T-helper 2 cell treated with Interferon-gamma antibody and Interleukin-4, amounts not matched to agents 5 μg/mL and 100 μg/mL, for 36 hours (primary cell): ENCODE data around the gene OPN1SW.
A peak's percentile ranks its signal among the peaks of the same experiment; 100 is the strongest.

Experiments
- DNase-seq: peaks from one replicate; pipeline ENCODE4 v3.0.0; 2021; ENCODE audit warnings: low spot score
- H3K27ac Mint-ChIP-seq: one replicate; pipeline ENCODE4 v1.8.0; 2021; ENCODE audit warnings: mild to moderate bottlenecking, mixed read lengths
- H3K27me3 Mint-ChIP-seq: one replicate; pipeline ENCODE4 v1.8.0; 2021; ENCODE audit warnings: low read depth, mixed read lengths
- H3K36me3 Mint-ChIP-seq: one replicate; pipeline ENCODE4 v1.8.0; 2021; ENCODE audit warnings: low read depth, mixed read lengths
- H3K4me1 Mint-ChIP-seq: one replicate; pipeline ENCODE4 v1.8.0; 2021; ENCODE audit warnings: low read depth, mixed read lengths
- H3K4me3 Mint-ChIP-seq: one replicate; pipeline ENCODE4 v1.8.0; 2022; ENCODE audit warnings: mild to moderate bottlenecking, moderate library complexity, mixed read lengths
- H3K9me3 Mint-ChIP-seq: one replicate; pipeline ENCODE4 v1.8.0; 2021; ENCODE audit warnings: mixed read lengths

Gene OPN1SW

GRCh38 chr7:128788446-128789412, 13.1 kb upstream of the OPN1SW start:
- DNase-seq: no peak
- H3K27ac Mint-ChIP-seq: no peak overlapping the region
- H3K4me3 Mint-ChIP-seq: peak overlapping the region; percentile 2
- peaks cover 8% of the 10 kb centered on the region for H3K4me1 Mint-ChIP-seq
- H3K36me3 Mint-ChIP-seq: no peaks in the 10 kb centered on the region
- peaks cover 40% of the 10 kb centered on the region for H3K27me3 Mint-ChIP-seq
- H3K9me3 Mint-ChIP-seq: no peaks in the 10 kb centered on the region

- Mint-ChIP-seq H3K4me1 (peaks cover 6% of the 10 kb centered on the region), H3K4me3 (no peak overlapping the region), H3K36me3 (no peaks in the 10 kb centered on the region), H3K27me3 (peaks cover 50% of the 10 kb centered on the region), H3K27ac (no peak overlapping the region), H3K9me3 (no peaks in the 10 kb centered on the region)
- DNase-seq: no peak
Observed at GRCh38 chr7:128785738-128786137, 10.1 kb upstream of the OPN1SW start.

- DNase-seq: no peak
- H3K36me3 Mint-ChIP-seq: no peaks in the 10 kb centered on the region
- H3K4me3 Mint-ChIP-seq: no peak overlapping the region
- peaks cover under 1% of the 10 kb centered on the region for H3K9me3 Mint-ChIP-seq
- H3K27ac Mint-ChIP-seq: no peak overlapping the region
- H3K27me3 Mint-ChIP-seq: peaks cover 32% of the 10 kb centered on the region
- H3K4me1 Mint-ChIP-seq: peaks cover 3% of the 10 kb centered on the region
Observed at GRCh38 chr7:128783143-128783861, 7.7 kb upstream of the OPN1SW start.

- Mint-ChIP-seq H3K9me3 (peaks cover 14% of the 10 kb centered on the region), H3K4me3 (no peak overlapping the region), H3K36me3 (peaks cover 3% of the 10 kb centered on the region), H3K4me1 (peaks cover 2% of the 10 kb centered on the region), H3K27me3 (peaks cover 22% of the 10 kb centered on the region), H3K27ac (no peak overlapping the region)
- no peak for DNase-seq
Observed at GRCh38 chr7:128781851-128782250, 6.3 kb upstream of the OPN1SW start.

GRCh38 chr7:128781126-128781525, 5.5 kb upstream of the OPN1SW start:
- Mint-ChIP-seq H3K27ac (no peak overlapping the region), H3K4me1 (peaks cover 2% of the 10 kb centered on the region), H3K4me3 (no peak overlapping the region), H3K27me3 (peaks cover 20% of the 10 kb centered on the region), H3K36me3 (peaks cover 3% of the 10 kb centered on the region), H3K9me3 (peaks cover 14% of the 10 kb centered on the region)
- DNase-seq: no peak

GRCh38 chr7:128778946-128779345, 3.4 kb upstream of the OPN1SW start:
- Mint-ChIP-seq H3K4me3 (no peak overlapping the region), H3K9me3 (peaks cover 14% of the 10 kb centered on the region), H3K36me3 (peaks cover 10% of the 10 kb centered on the region), H3K4me1 (peaks cover 2% of the 10 kb centered on the region), H3K27me3 (peaks cover 11% of the 10 kb centered on the region), H3K27ac (no peak overlapping the region)
- DNase-seq: no peak

GRCh38 chr7:128777156-128778123, 1.8 kb upstream of the OPN1SW start:
- H3K27ac Mint-ChIP-seq: no peak overlapping the region
- no peak overlapping the region for H3K4me3 Mint-ChIP-seq
- H3K4me1 Mint-ChIP-seq: peaks cover 2% of the 10 kb centered on the region
- peaks cover 8% of the 10 kb centered on the region for H3K27me3 Mint-ChIP-seq
- H3K9me3 Mint-ChIP-seq: peaks cover 14% of the 10 kb centered on the region
- no peak for DNase-seq
- peaks cover 17% of the 10 kb centered on the region for H3K36me3 Mint-ChIP-seq

GRCh38 chr7:128774921-128775320, 673 bp downstream of the OPN1SW start:
- Mint-ChIP-seq H3K4me3 (no peak overlapping the region), H3K27ac (no peak overlapping the region), H3K27me3 (no peaks in the 10 kb centered on the region), H3K36me3 (peaks cover 28% of the 10 kb centered on the region), H3K9me3 (peaks cover 14% of the 10 kb centered on the region), H3K4me1 (peaks cover 2% of the 10 kb centered on the region)
- no peak for DNase-seq

- no peak overlapping the region for H3K4me3 Mint-ChIP-seq
- H3K9me3 Mint-ChIP-seq: peaks cover 14% of the 10 kb centered on the region
- peaks cover 34% of the 10 kb centered on the region for H3K36me3 Mint-ChIP-seq
- no peak for DNase-seq
- no peak overlapping the region for H3K27ac Mint-ChIP-seq
- H3K27me3 Mint-ChIP-seq: no peaks in the 10 kb centered on the region
- H3K4me1 Mint-ChIP-seq: peaks cover 2% of the 10 kb centered on the region
Observed at GRCh38 chr7:128774029-128774689, 1.4 kb downstream of the OPN1SW start.

GRCh38 chr7:128773604-128774003, 2.0 kb downstream of the OPN1SW start:
- DNase-seq: no peak
- H3K9me3 Mint-ChIP-seq: peaks cover 14% of the 10 kb centered on the region
- H3K4me3 Mint-ChIP-seq: no peak overlapping the region
- no peaks in the 10 kb centered on the region for H3K27me3 Mint-ChIP-seq
- peaks cover 2% of the 10 kb centered on the region for H3K4me1 Mint-ChIP-seq
- no peak overlapping the region for H3K27ac Mint-ChIP-seq
- H3K36me3 Mint-ChIP-seq: peaks cover 38% of the 10 kb centered on the region

GRCh38 chr7:128770233-128770632, 5.4 kb downstream of the OPN1SW start:
- no peak overlapping the region for H3K4me3 Mint-ChIP-seq
- peaks cover 54% of the 10 kb centered on the region for H3K36me3 Mint-ChIP-seq
- DNase-seq: no peak

GRCh38 chr7:128767475-128768110, 8.0 kb downstream of the OPN1SW start:
- H3K27me3 Mint-ChIP-seq: no peaks in the 10 kb centered on the region
- H3K4me3 Mint-ChIP-seq: no peak overlapping the region
- H3K4me1 Mint-ChIP-seq: no peaks in the 10 kb centered on the region
- no peak overlapping the region for H3K27ac Mint-ChIP-seq
- H3K36me3 Mint-ChIP-seq: peaks cover 48% of the 10 kb centered on the region
- DNase-seq: no peak
- no peaks in the 10 kb centered on the region for H3K9me3 Mint-ChIP-seq

More at GRCh38 chr7:128770233-128770632, 5.4 kb downstream of the OPN1SW start:
- no peaks in the 10 kb centered on the region for H3K27me3 Mint-ChIP-seq
- H3K4me1 Mint-ChIP-seq: no peaks in the 10 kb centered on the region
- no peaks in the 10 kb centered on the region for H3K9me3 Mint-ChIP-seq
- no peak overlapping the region for H3K27ac Mint-ChIP-seq

GRCh38 chr7:128763541-128763940, 12.1 kb downstream of the OPN1SW start:
- no peak overlapping the region for H3K27ac Mint-ChIP-seq
- H3K36me3 Mint-ChIP-seq: peaks cover 37% of the 10 kb centered on the region
- no peak overlapping the region for H3K4me3 Mint-ChIP-seq
- DNase-seq: no peak
- H3K4me1 Mint-ChIP-seq: no peaks in the 10 kb centered on the region
- H3K9me3 Mint-ChIP-seq: no peaks in the 10 kb centered on the region
- H3K27me3 Mint-ChIP-seq: no peaks in the 10 kb centered on the region
